Measurements from ENCODE around the gene CDKL1.
"Not testable (repeated sequence)": the region's sequence is repeated elsewhere in the genome, so short reads cannot be mapped to it uniquely, and the experiment has no call there.

The CDKL1 gene

GRCh38 chr14:50357753-50358395, 38.8 kb downstream of the CDKL1 start:
- TF ChIP-seq YY1 (IDR thresholded peaks at IDR 0.05; ENCODE audit: insufficient read depth, insufficient read length) (no peak), ZNF274 (IDR thresholded peaks at IDR 0.05; ENCODE audit: low read depth, low read length) (no peak), SUZ12 (IDR thresholded peaks at IDR 0.05; ENCODE audit: extremely low read depth, insufficient read depth, insufficient read length) (no peak)
- Histone ChIP-seq H3K9me3 (ENCODE audit: insufficient read depth, low read length) (no peaks in the 10 kb centered on the region), H3K4me1 (ENCODE audit: insufficient read depth, insufficient read length) (no peaks in the 10 kb centered on the region), H3K9ac (ENCODE audit: insufficient read length, low read depth) (no peak overlapping the region), H3K27me3 (ENCODE audit: insufficient read depth, insufficient read length) (no peaks in the 10 kb centered on the region), H3K4me3 (ENCODE audit: insufficient read length, low read depth) (no peak overlapping the region), H3K36me3 (ENCODE audit: insufficient read depth, insufficient read length, low read length) (no peaks in the 10 kb centered on the region)
- DNase-seq (ENCODE audit: low read depth, low spot score), result no peak

GRCh38 chr14:50357124-50357523, 39.6 kb downstream of the CDKL1 start:
- no peaks in the 10 kb centered on the region for H3K27me3 ChIP-seq (ENCODE audit: insufficient read depth, insufficient read length)
- H3K36me3 ChIP-seq (ENCODE audit: insufficient read depth, insufficient read length, low read length), result no peaks in the 10 kb centered on the region
- no peak overlapping the region for H3K4me3 ChIP-seq (ENCODE audit: insufficient read length, low read depth)
- H3K9ac ChIP-seq (ENCODE audit: insufficient read length, low read depth), result no peak overlapping the region
- no peaks in the 10 kb centered on the region for H3K9me3 ChIP-seq (ENCODE audit: insufficient read depth, low read length)
- no peak for DNase-seq (ENCODE audit: low read depth, low spot score)
- no peaks in the 10 kb centered on the region for H3K4me1 ChIP-seq (ENCODE audit: insufficient read depth, insufficient read length)
- no peak for TF ChIP-seq SUZ12 (IDR thresholded peaks at IDR 0.05; ENCODE audit: extremely low read depth, insufficient read depth, insufficient read length)
- no peak for TF ChIP-seq YY1 (IDR thresholded peaks at IDR 0.05; ENCODE audit: insufficient read depth, insufficient read length)
- TF ChIP-seq ZNF274 (IDR thresholded peaks at IDR 0.05; ENCODE audit: low read depth, low read length), result no peak

GRCh38 chr14:50356283-50356682, 40.4 kb downstream of the CDKL1 start:
- not testable (repeated sequence) for H3K9ac ChIP-seq (ENCODE audit: insufficient read length, low read depth); H3K4me1 ChIP-seq (ENCODE audit: insufficient read depth, insufficient read length); H3K9me3 ChIP-seq (ENCODE audit: insufficient read depth, low read length); H3K27me3 ChIP-seq (ENCODE audit: insufficient read depth, insufficient read length); H3K36me3 ChIP-seq (ENCODE audit: insufficient read depth, insufficient read length, low read length); DNase-seq (ENCODE audit: low read depth, low spot score); H3K4me3 ChIP-seq (ENCODE audit: insufficient read length, low read depth)

- no peak overlapping the region for H3K4me3 ChIP-seq (ENCODE audit: insufficient read length, low read depth)
- H3K9me3 ChIP-seq (ENCODE audit: insufficient read depth, low read length), result no peaks in the 10 kb centered on the region
- no peaks in the 10 kb centered on the region for H3K36me3 ChIP-seq (ENCODE audit: insufficient read depth, insufficient read length, low read length)
- H3K4me1 ChIP-seq (ENCODE audit: insufficient read depth, insufficient read length), result no peaks in the 10 kb centered on the region
- DNase-seq (ENCODE audit: low read depth, low spot score), result no peak
- no peak overlapping the region for H3K9ac ChIP-seq (ENCODE audit: insufficient read length, low read depth)
- TF ChIP-seq YY1 (IDR thresholded peaks at IDR 0.05; ENCODE audit: insufficient read depth, insufficient read length) (no peak), ZNF274 (IDR thresholded peaks at IDR 0.05; ENCODE audit: low read depth, low read length) (no peak), SUZ12 (IDR thresholded peaks at IDR 0.05; ENCODE audit: extremely low read depth, insufficient read depth, insufficient read length) (no peak)
- H3K27me3 ChIP-seq (ENCODE audit: insufficient read depth, insufficient read length), result no peaks in the 10 kb centered on the region
Measured at GRCh38 chr14:50355692-50356091, 41.0 kb downstream of the CDKL1 start.

- no peak for TF ChIP-seq ZNF274 (IDR thresholded peaks at IDR 0.05; ENCODE audit: low read depth, low read length)
- TF ChIP-seq SUZ12 (IDR thresholded peaks at IDR 0.05; ENCODE audit: extremely low read depth, insufficient read depth, insufficient read length), result no peak
- TF ChIP-seq YY1 (IDR thresholded peaks at IDR 0.05; ENCODE audit: insufficient read depth, insufficient read length), result no peak
- DNase-seq (ENCODE audit: low read depth, low spot score), result no peak
Measured at GRCh38 chr14:50354527-50354926, 42.2 kb downstream of the CDKL1 start.

GRCh38 chr14:50353126-50353525, 43.6 kb downstream of the CDKL1 start:
- no peaks in the 10 kb centered on the region for H3K9me3 ChIP-seq (ENCODE audit: insufficient read depth, low read length)
- H3K4me1 ChIP-seq (ENCODE audit: insufficient read depth, insufficient read length), result no peaks in the 10 kb centered on the region
- no peaks in the 10 kb centered on the region for H3K27me3 ChIP-seq (ENCODE audit: insufficient read depth, insufficient read length)
- no peaks in the 10 kb centered on the region for H3K36me3 ChIP-seq (ENCODE audit: insufficient read depth, insufficient read length, low read length)
- TF ChIP-seq ZNF274 (IDR thresholded peaks at IDR 0.05; ENCODE audit: low read depth, low read length), result no peak
- TF ChIP-seq YY1 (IDR thresholded peaks at IDR 0.05; ENCODE audit: insufficient read depth, insufficient read length), result no peak
- TF ChIP-seq SUZ12 (IDR thresholded peaks at IDR 0.05; ENCODE audit: extremely low read depth, insufficient read depth, insufficient read length), result no peak
- no peak overlapping the region for H3K9ac ChIP-seq (ENCODE audit: insufficient read length, low read depth)
- no peak overlapping the region for H3K4me3 ChIP-seq (ENCODE audit: insufficient read length, low read depth)
- DNase-seq (ENCODE audit: low read depth, low spot score), result no peak

More at GRCh38 chr14:50354527-50354926, 42.2 kb downstream of the CDKL1 start:
- Histone ChIP-seq H3K9ac (ENCODE audit: insufficient read length, low read depth) (no peak overlapping the region), H3K9me3 (ENCODE audit: insufficient read depth, low read length) (no peaks in the 10 kb centered on the region), H3K27me3 (ENCODE audit: insufficient read depth, insufficient read length) (no peaks in the 10 kb centered on the region), H3K36me3 (ENCODE audit: insufficient read depth, insufficient read length, low read length) (no peaks in the 10 kb centered on the region), H3K4me3 (ENCODE audit: insufficient read length, low read depth) (no peak overlapping the region), H3K4me1 (ENCODE audit: insufficient read depth, insufficient read length) (no peaks in the 10 kb centered on the region)

- Histone ChIP-seq H3K9ac (ENCODE audit: insufficient read length, low read depth) (no peak overlapping the region), H3K36me3 (ENCODE audit: insufficient read depth, insufficient read length, low read length) (no peaks in the 10 kb centered on the region), H3K27me3 (ENCODE audit: insufficient read depth, insufficient read length) (no peaks in the 10 kb centered on the region), H3K4me1 (ENCODE audit: insufficient read depth, insufficient read length) (no peaks in the 10 kb centered on the region), H3K9me3 (ENCODE audit: insufficient read depth, low read length) (no peaks in the 10 kb centered on the region), H3K4me3 (ENCODE audit: insufficient read length, low read depth) (no peak overlapping the region)
- DNase-seq (ENCODE audit: low read depth, low spot score), result no peak
- no peak for TF ChIP-seq YY1 (IDR thresholded peaks at IDR 0.05; ENCODE audit: insufficient read depth, insufficient read length)
- TF ChIP-seq SUZ12 (IDR thresholded peaks at IDR 0.05; ENCODE audit: extremely low read depth, insufficient read depth, insufficient read length), result no peak
- TF ChIP-seq ZNF274 (IDR thresholded peaks at IDR 0.05; ENCODE audit: low read depth, low read length), result no peak
Measured at GRCh38 chr14:50352584-50352983, 44.1 kb downstream of the CDKL1 start.
